ENCODE results near the gene IPO7.
"Not testable (repeated sequence)": the region's sequence is repeated elsewhere in the genome, so short reads cannot be mapped to it uniquely, and the experiment has no call there.

Gene IPO7

GRCh38 chr11:9384535-9385326, at the start of gene IPO7:
TSS of gene IPO7 (plus strand) at chr11:9384652. CDS start at chr11:9384764, 112 bp downstream.
- peak; percentile 88 to 90 for DNase-seq

- no peak for DNase-seq
These were observed 42.7 kb upstream of the IPO7 start for GRCh38 chr11:9341638-9342178.

GRCh38 chr11:9344061-9344680, 40.3 kb upstream of the IPO7 start:
- DNase-seq: no peak

- DNase-seq: peak in 1 of 2 donors; percentile 23
These were observed 37.4 kb upstream of the IPO7 start for GRCh38 chr11:9347100-9347499.

GRCh38 chr11:9347779-9348178, 36.7 kb upstream of the IPO7 start:
- DNase-seq: not testable (repeated sequence)

- no peak for DNase-seq
These were observed 33.1 kb upstream of the IPO7 start for GRCh38 chr11:9351321-9351881.

GRCh38 chr11:9357041-9357440, 27.4 kb upstream of the IPO7 start:
- no peak for DNase-seq

- DNase-seq: not testable (repeated sequence)
These were observed 23.4 kb upstream of the IPO7 start for GRCh38 chr11:9360862-9361622.

- no peak for DNase-seq
These were observed 22.0 kb upstream of the IPO7 start for GRCh38 chr11:9362393-9362863.

GRCh38 chr11:9363954-9364912, 20.2 kb upstream of the IPO7 start:
- DNase-seq: peak; percentile 83 to 90

GRCh38 chr11:9367551-9367950, 16.9 kb upstream of the IPO7 start:
- no peak for DNase-seq

GRCh38 chr11:9377036-9377435, 7.4 kb upstream of the IPO7 start:
- no peak for DNase-seq

- no peak for DNase-seq
These were observed 5.4 kb upstream of the IPO7 start for GRCh38 chr11:9379041-9379440.

GRCh38 chr11:9380773-9381172, 3.7 kb upstream of the IPO7 start:
- no peak for DNase-seq

GRCh38 chr11:9385327-9385899, 961 bp downstream of the IPO7 start:
- DNase-seq: peak in 1 of 2 donors; percentile 24

- DNase-seq: no peak
These were observed 1.6 kb downstream of the IPO7 start for GRCh38 chr11:9386086-9386485.

GRCh38 chr11:9386901-9387300, 2.4 kb downstream of the IPO7 start:
- DNase-seq: no peak

GRCh38 chr11:9396310-9396709, 11.9 kb downstream of the IPO7 start:
- no peak for DNase-seq

GRCh38 chr11:9396752-9397151, 12.3 kb downstream of the IPO7 start:
- DNase-seq: no peak

GRCh38 chr11:9397746-9398680, 13.6 kb downstream of the IPO7 start:
- DNase-seq: no peak

All from CD4-positive, alpha-beta T cell treated with Interleukin-4 for 1 hour (primary cell).